Keratinocyte (primary cell): ENCODE data around the gene KLHL25. TPM values are rescaled to one million over a fixed set of nuclear protein-coding genes. Genes with fewer than 3 reads are reported as not detected.

Experiments
- DNase-seq: peaks from one replicate; pipeline ENCODE4 v3.0.0-alpha.2; 2011; ENCODE audit warnings: low read depth, missing footprints, low spot score
- FAIRE-seq: peaks from 2 replicates; lab custom pipeline; 2011; peaks lifted over from hg19 to GRCh38; lab: Jason Lieb, UNC
- H2AFZ ChIP-seq: 2 replicates; pipeline ENCODE4 v1.6.0; 2012; ENCODE audit warnings: low read length, control low read depth, inconsistent platforms; ENCODE audit not compliant: control insufficient read depth
- H3K27ac ChIP-seq: 2 replicates; pipeline ENCODE4 v1.5.1; 2011; ENCODE audit warnings: low read length; ENCODE audit not compliant: control insufficient read depth, insufficient read depth
- H3K27me3 ChIP-seq: 3 replicates; pipeline ENCODE4 v1.6.0; 2011; ENCODE audit warnings: low read length; ENCODE audit not compliant: control insufficient read depth, insufficient read depth; ENCODE audit errors: extremely low read depth
- H3K36me3 ChIP-seq, 2 experiments: 2 replicates in 1 of 2; 3 replicates in 1 of 2; pipeline ENCODE4 v1.5.1; 2011; ENCODE audit warnings: low read length in 2 of 2, mild to moderate bottlenecking in 1 of 2; ENCODE audit not compliant: control insufficient read depth in 2 of 2, insufficient read depth in 2 of 2; ENCODE audit errors: extremely low read depth in 1 of 2
- H3K4me1 ChIP-seq: 3 replicates; pipeline ENCODE4 v1.5.1; 2011; ENCODE audit warnings: low read length; ENCODE audit not compliant: control insufficient read depth, insufficient read depth; ENCODE audit errors: extremely low read depth
- H3K4me2 ChIP-seq: 3 replicates; pipeline ENCODE4 v1.6.0; 2011; ENCODE audit warnings: low read depth, low read length; ENCODE audit not compliant: control insufficient read depth, insufficient read depth; ENCODE audit errors: extremely low read depth
- H3K4me3 ChIP-seq, 3 experiments: fragments of 200-600 bp in 1 of 3; sonication (generic) in 1 of 3; 2 replicates in 2 of 3; 3 replicates in 1 of 3; pipeline ENCODE4 v1.5.1; 2011 to 2016; ENCODE audit warnings: low read length in 3 of 3, mild to moderate bottlenecking in 3 of 3, control low read depth in 2 of 3, inconsistent platforms in 1 of 3, low read depth in 1 of 3, mixed read lengths in 1 of 3, mixed run types in 1 of 3, moderate library complexity in 1 of 3; ENCODE audit not compliant: control insufficient read depth in 2 of 3, insufficient read depth in 2 of 3; ENCODE audit errors: extremely low read depth in 1 of 3
- H3K79me2 ChIP-seq: 2 replicates; pipeline ENCODE4 v1.6.0; 2012; ENCODE audit warnings: low read length; ENCODE audit not compliant: control insufficient read depth, insufficient read depth
- H3K9ac ChIP-seq: 3 replicates; pipeline ENCODE4 v1.6.0; 2011; ENCODE audit warnings: low read length; ENCODE audit not compliant: control insufficient read depth, insufficient read depth; ENCODE audit errors: extremely low read depth
- H3K9me1 ChIP-seq: 3 replicates; pipeline ENCODE4 v1.6.0; 2011; ENCODE audit warnings: low read length; ENCODE audit not compliant: control insufficient read depth, insufficient read depth; ENCODE audit errors: extremely low read depth
- H3K9me3 ChIP-seq: 2 replicates; pipeline ENCODE4 v1.5.1; 2012; ENCODE audit warnings: low read depth, low read length; ENCODE audit not compliant: control insufficient read depth
- H4K20me1 ChIP-seq: 3 replicates; pipeline ENCODE4 v1.6.0; 2011; ENCODE audit warnings: low read length; ENCODE audit not compliant: control insufficient read depth, insufficient read depth; ENCODE audit errors: extremely low read depth
- EZH2 ChIP-seq: IDR thresholded peaks from one replicate; pipeline ENCODE4 v1.6.1; 2012; ENCODE audit warnings: inconsistent platforms, mild to moderate bottlenecking, low read length, moderate library complexity
- dilution Hi-C: fragments of 300-500 bp; cut with MboI; formaldehyde crosslinking; loops from one replicate; pipeline ENCODE4 v1.7.0; 2020; ENCODE audit warnings: low sequenced_read_pairs; ENCODE audit not compliant: extremely low pct_ligation_motif_present
- polyA plus RNA-seq, 5 experiments: library from polyadenylated mRNA; depleted of rRNA in 3 of 5; stranded (reverse) in 3 of 5; stranded (forward) in 1 of 5; unstranded in 1 of 5; fragments of >200 nt; gene quantifications; 1 replicate in 1 of 5; 2 replicates in 3 of 5; 3 replicates in 1 of 5; pipeline versions ENCODE4 v1.2.1 to v1.2.3, GENCODE V29; 2011 to 2012; ENCODE audit warnings: missing spikeins in 2 of 5, low read depth in 1 of 5, low replicate concordance in 1 of 5
- small RNA-seq, 3 experiments: library from RNA; depleted of rRNA; stranded (forward); fragments of <200 nt; gene quantifications; one replicate each; pipeline ENCODE3, GENCODE V24; 2012; ENCODE audit warnings: low read depth in 3 of 3, low replicate concordance in 1 of 3; ENCODE audit not compliant: insufficient read length in 3 of 3
- TF ChIP-seq, protein P1 (sequence below), 3 experiments: IDR thresholded peaks in 1 of 3; conservative IDR thresholded peaks in 1 of 3; optimal IDR thresholded peaks in 1 of 3; 2 replicates in 2 of 3; 3 replicates in 1 of 3; pipeline versions ENCODE3 to v1.5.1; 2011; ENCODE audit warnings: low read length in 3 of 3, mild to moderate bottlenecking in 3 of 3, moderate library complexity in 2 of 3, control low read depth in 1 of 3, inconsistent platforms in 1 of 3; ENCODE audit not compliant: insufficient read depth in 2 of 3; ENCODE audit errors: extremely low read depth in 1 of 3

Gene KLHL25
- polyA plus RNA-seq, 1 donor (not counting 4 experiments of a cell fraction or from before 2014, with no cell fraction given), result 2.1 TPM

DNA sequence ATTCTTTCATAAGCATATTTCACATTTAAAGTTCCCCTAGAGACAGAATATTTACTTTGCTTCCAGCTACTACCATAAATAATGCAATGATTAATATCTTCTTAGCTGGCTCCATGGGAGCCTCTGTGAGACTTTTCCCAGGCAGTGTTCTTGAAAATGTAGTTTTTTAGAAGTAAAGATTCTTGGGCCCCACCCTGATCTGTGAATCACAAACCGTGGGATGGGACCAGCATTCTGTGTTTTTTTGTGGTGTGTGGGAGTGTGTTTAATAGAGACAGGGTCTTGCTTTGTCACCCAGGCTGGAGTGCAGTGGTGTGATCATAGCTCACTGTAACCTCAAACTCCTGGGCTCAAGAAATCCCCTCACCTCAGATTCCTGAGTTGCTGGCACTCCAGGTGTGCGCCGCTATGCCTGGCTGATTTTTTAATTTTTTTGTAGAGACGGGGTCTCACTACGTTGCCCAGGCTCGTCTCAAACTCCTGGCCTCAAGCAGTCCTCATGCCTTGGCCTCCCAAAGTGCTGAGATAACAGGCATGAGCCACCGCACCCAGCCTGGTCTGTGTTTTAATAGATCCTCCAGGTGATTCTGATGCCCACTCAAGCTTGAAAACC, 83.0 kb downstream of the KLHL25 start:
- DNase-seq (no peak), FAIRE-seq (no peak)
- no peak overlapping the region for H3K4me3 ChIP-seq
- H2AFZ ChIP-seq, result no peak overlapping the region
- H3K4me1 ChIP-seq, result no peaks in the 10 kb centered on the region
- H3K27ac ChIP-seq, result no peak overlapping the region
- H3K79me2 ChIP-seq, result no peaks in the 10 kb centered on the region
- H3K9ac ChIP-seq, result no peak overlapping the region
- TF ChIP-seq, protein P1, sequence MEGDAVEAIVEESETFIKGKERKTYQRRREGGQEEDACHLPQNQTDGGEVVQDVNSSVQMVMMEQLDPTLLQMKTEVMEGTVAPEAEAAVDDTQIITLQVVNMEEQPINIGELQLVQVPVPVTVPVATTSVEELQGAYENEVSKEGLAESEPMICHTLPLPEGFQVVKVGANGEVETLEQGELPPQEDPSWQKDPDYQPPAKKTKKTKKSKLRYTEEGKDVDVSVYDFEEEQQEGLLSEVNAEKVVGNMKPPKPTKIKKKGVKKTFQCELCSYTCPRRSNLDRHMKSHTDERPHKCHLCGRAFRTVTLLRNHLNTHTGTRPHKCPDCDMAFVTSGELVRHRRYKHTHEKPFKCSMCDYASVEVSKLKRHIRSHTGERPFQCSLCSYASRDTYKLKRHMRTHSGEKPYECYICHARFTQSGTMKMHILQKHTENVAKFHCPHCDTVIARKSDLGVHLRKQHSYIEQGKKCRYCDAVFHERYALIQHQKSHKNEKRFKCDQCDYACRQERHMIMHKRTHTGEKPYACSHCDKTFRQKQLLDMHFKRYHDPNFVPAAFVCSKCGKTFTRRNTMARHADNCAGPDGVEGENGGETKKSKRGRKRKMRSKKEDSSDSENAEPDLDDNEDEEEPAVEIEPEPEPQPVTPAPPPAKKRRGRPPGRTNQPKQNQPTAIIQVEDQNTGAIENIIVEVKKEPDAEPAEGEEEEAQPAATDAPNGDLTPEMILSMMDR (optimal IDR thresholded peaks at IDR 0.05 in 1 of 3, IDR thresholded peaks at IDR 0.05 in 1 of 3, conservative IDR thresholded peaks at IDR 0.05 in 1 of 3; ENCODE audit: extremely low read depth in 1 of 3, insufficient read depth in 2 of 3, low read length in 3 of 3), result no peak
- TF ChIP-seq EZH2, result no peak
- dilution Hi-C loops, result no loop called here
- H3K9me3 ChIP-seq, result no peaks in the 10 kb centered on the region
- no peaks in the 10 kb centered on the region for H3K9me1 ChIP-seq
- no peaks in the 10 kb centered on the region for H4K20me1 ChIP-seq
- peaks cover 5 to 12% of the 10 kb centered on the region in 2 experiments for H3K36me3 ChIP-seq
- no peak overlapping the region for H3K4me2 ChIP-seq
- H3K27me3 ChIP-seq, result no peaks in the 10 kb centered on the region

GRCh38 chr15:85710340-85710842, 84.3 kb downstream of the KLHL25 start:
- no peak for DNase-seq

More at GRCh38 chr15:85710340-85710842, 84.3 kb downstream of the KLHL25 start:
- Histone ChIP-seq H3K36me3 (peaks cover 0 to 9% of the 10 kb centered on the region in 2 experiments), H2AFZ (no peak overlapping the region), H3K9me3 (no peaks in the 10 kb centered on the region), H3K9me1 (no peaks in the 10 kb centered on the region), H3K27ac (no peak overlapping the region), H3K4me1 (no peaks in the 10 kb centered on the region), H3K9ac (no peak overlapping the region), H3K4me3 (no peak overlapping the region), H3K27me3 (no peaks in the 10 kb centered on the region), H3K4me2 (no peak overlapping the region), H3K79me2 (no peaks in the 10 kb centered on the region), H4K20me1 (no peaks in the 10 kb centered on the region)
- FAIRE-seq, result no peak
- no peak for TF ChIP-seq EZH2
- TF ChIP-seq, protein P1 (optimal IDR thresholded peaks at IDR 0.05 in 1 of 3, IDR thresholded peaks at IDR 0.05 in 1 of 3, conservative IDR thresholded peaks at IDR 0.05 in 1 of 3; ENCODE audit: extremely low read depth in 1 of 3, insufficient read depth in 2 of 3, low read length in 3 of 3), result no peak
- dilution Hi-C loops, result no loop called here

Small RNAs within 50 kb of the gene (small RNA-seq; reads per million reads assigned to genes)
- gene AC021739.1 (0 reads per million in 3 experiments), gene MIR1276 (0 to 3.3 (median 1.8) reads per million in 3 experiments), gene MIR548AP (0 reads per million in 3 experiments), gene RNU6-231P (0 reads per million in 3 experiments)
